GM18498 (cell line): ENCODE results near the gene OR11L1.

Source experiments
- ATAC-seq: cut with Tn5 transposase; IDR thresholded peaks from one replicate; pipeline ENCODE4 v1.9.1; 2021; ENCODE audit warnings: mild to moderate bottlenecking, moderate library complexity; ENCODE audit not compliant: unreplicated experiment

Gene OR11L1

GRCh38 chr1:247822060-247822459 lies 19.6 kb downstream of the OR11L1 start:
- no peak for ATAC-seq

GRCh38 chr1:247812637-247813036 lies 29.1 kb downstream of the OR11L1 start:
- no peak for ATAC-seq

- no peak for ATAC-seq
These were observed 44.2 kb downstream of the OR11L1 start for GRCh38 chr1:247797518-247797917.
